ENCODE data around the gene CHD1L.

The CHD1L gene

DNA sequence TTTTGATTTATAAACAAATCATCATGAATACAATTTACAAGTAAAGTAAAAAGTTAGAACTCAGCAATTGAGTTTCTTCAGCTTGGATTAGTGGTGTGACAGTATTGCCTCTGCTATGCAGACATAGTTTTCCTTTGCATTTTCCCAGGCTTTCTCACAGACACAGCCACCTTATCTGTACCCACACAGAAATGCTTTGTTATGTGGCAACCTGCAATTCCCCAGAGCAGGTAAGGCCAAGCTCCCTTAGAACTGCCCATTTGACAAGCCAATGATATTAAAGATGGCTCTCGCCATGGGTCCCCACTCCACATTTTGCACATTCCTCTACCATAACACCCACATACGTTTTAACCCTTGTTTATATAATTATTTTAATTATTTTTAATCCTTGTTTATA is 31.5 kb upstream of the CHD1L start:
- no peaks in the 10 kb centered on the region for H3K79me2 ChIP-seq (ENCODE audit: insufficient read depth, low read depth)
- H3K36me3 ChIP-seq (ENCODE audit: insufficient read depth) = no peaks in the 10 kb centered on the region
- H2AFZ ChIP-seq (ENCODE audit: low read depth) = no peak overlapping the region
- H3K4me3 ChIP-seq (IDR thresholded peaks at IDR 0.05; ENCODE audit: insufficient read depth, low read depth, low read length) = no peak overlapping the region
- H3K9ac ChIP-seq = no peak overlapping the region
- H3K4me2 ChIP-seq = no peak overlapping the region
- TF ChIP-seq, protein P1, sequence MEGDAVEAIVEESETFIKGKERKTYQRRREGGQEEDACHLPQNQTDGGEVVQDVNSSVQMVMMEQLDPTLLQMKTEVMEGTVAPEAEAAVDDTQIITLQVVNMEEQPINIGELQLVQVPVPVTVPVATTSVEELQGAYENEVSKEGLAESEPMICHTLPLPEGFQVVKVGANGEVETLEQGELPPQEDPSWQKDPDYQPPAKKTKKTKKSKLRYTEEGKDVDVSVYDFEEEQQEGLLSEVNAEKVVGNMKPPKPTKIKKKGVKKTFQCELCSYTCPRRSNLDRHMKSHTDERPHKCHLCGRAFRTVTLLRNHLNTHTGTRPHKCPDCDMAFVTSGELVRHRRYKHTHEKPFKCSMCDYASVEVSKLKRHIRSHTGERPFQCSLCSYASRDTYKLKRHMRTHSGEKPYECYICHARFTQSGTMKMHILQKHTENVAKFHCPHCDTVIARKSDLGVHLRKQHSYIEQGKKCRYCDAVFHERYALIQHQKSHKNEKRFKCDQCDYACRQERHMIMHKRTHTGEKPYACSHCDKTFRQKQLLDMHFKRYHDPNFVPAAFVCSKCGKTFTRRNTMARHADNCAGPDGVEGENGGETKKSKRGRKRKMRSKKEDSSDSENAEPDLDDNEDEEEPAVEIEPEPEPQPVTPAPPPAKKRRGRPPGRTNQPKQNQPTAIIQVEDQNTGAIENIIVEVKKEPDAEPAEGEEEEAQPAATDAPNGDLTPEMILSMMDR (conservative IDR thresholded peaks at IDR 0.05; ENCODE audit: low read depth, low read length) = no peak
- no peaks in the 10 kb centered on the region for H4K20me1 ChIP-seq (ENCODE audit: insufficient read depth)
- H3K27ac ChIP-seq = no peak overlapping the region
- H3K4me1 ChIP-seq (ENCODE audit: low read depth, poor library complexity, severe bottlenecking) = no peaks in the 10 kb centered on the region
- no peaks in the 10 kb centered on the region for H3K27me3 ChIP-seq (ENCODE audit: insufficient read depth, low read depth)

DNA sequence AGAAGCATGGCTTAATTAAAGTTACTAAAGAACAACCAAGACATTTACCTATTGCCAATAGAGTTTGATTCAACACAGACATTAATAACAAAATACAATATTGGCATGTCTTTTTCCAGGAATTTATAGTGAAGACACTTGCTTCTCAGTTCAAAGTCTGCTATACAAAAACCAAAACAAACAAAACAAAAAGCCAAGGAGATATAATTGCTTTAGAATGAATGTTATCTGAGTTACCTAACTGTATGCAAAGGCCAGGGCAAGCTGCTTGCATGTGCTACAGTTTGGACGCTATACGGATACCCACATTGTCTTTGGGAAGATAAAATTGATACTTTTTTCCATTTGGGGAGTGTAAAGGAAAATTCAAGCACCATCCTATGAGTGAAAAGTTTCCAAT is 30.9 kb upstream of the CHD1L start:
- H3K9ac ChIP-seq = no peak overlapping the region
- no peaks in the 10 kb centered on the region for H3K79me2 ChIP-seq (ENCODE audit: insufficient read depth, low read depth)
- H3K4me1 ChIP-seq (ENCODE audit: low read depth, poor library complexity, severe bottlenecking) = no peaks in the 10 kb centered on the region
- H3K36me3 ChIP-seq (ENCODE audit: insufficient read depth) = no peaks in the 10 kb centered on the region
- no peak overlapping the region for H3K4me2 ChIP-seq
- H3K27ac ChIP-seq = no peak overlapping the region
- H3K4me3 ChIP-seq (IDR thresholded peaks at IDR 0.05; ENCODE audit: insufficient read depth, low read depth, low read length) = no peak overlapping the region
- H3K27me3 ChIP-seq (ENCODE audit: insufficient read depth, low read depth) = no peaks in the 10 kb centered on the region
- H4K20me1 ChIP-seq (ENCODE audit: insufficient read depth) = no peaks in the 10 kb centered on the region
- TF ChIP-seq, protein P1 (conservative IDR thresholded peaks at IDR 0.05; ENCODE audit: low read depth, low read length) = no peak
- H2AFZ ChIP-seq (ENCODE audit: low read depth) = no peak overlapping the region

DNA sequence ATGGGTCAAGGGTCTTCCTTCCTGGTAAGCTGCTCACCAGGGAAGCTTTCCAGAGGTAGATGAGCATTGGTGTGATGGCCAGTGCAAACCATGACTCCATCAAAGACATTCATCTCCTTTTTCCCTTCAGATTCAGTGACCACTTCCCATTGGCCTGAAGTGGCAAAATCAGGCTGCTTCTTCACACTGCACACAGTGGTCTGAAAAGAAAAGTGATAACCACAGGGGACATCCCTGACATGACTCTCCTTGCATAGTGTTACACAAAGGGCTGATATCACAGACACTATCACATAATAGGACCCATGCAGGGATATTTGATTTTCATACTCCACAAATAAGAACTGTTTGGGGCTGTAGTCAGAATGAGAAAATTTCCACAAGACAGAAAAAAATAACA is 29.2 kb upstream of the CHD1L start:
- H3K4me1 ChIP-seq (ENCODE audit: low read depth, poor library complexity, severe bottlenecking) = no peaks in the 10 kb centered on the region
- TF ChIP-seq, protein P1 (conservative IDR thresholded peaks at IDR 0.05; ENCODE audit: low read depth, low read length) = no peak
- H2AFZ ChIP-seq (ENCODE audit: low read depth) = no peak overlapping the region
- no peak overlapping the region for H3K4me2 ChIP-seq
- no peak overlapping the region for H3K4me3 ChIP-seq (IDR thresholded peaks at IDR 0.05; ENCODE audit: insufficient read depth, low read depth, low read length)
- no peaks in the 10 kb centered on the region for H4K20me1 ChIP-seq (ENCODE audit: insufficient read depth)
- no peak overlapping the region for H3K9ac ChIP-seq
- H3K27ac ChIP-seq = no peak overlapping the region
- H3K79me2 ChIP-seq (ENCODE audit: insufficient read depth, low read depth) = no peaks in the 10 kb centered on the region
- H3K36me3 ChIP-seq (ENCODE audit: insufficient read depth) = no peaks in the 10 kb centered on the region
- no peaks in the 10 kb centered on the region for H3K27me3 ChIP-seq (ENCODE audit: insufficient read depth, low read depth)

DNA sequence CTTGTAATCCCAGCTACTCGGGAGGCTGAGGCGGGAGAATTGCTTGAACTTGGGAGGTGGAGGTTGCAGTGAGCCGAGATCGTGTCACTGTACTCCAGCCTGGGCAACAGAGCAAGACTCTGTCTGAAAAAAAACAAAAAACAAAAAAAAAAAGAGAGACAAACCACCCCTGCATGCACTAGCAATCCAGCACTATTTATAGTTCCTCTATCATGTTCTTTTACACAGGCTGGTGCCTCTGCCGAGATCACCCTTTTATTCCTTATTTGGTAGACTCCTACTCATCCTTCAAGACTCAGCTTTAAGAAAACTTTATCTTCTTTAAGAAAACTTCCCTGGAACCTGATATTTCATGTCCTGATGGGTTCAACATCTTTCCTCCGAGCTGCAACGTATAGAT is 28.2 kb upstream of the CHD1L start:
- H3K4me1 ChIP-seq (ENCODE audit: low read depth, poor library complexity, severe bottlenecking) = no peaks in the 10 kb centered on the region
- H3K4me2 ChIP-seq = no peak overlapping the region
- no peak overlapping the region for H2AFZ ChIP-seq (ENCODE audit: low read depth)
- H4K20me1 ChIP-seq (ENCODE audit: insufficient read depth) = no peaks in the 10 kb centered on the region
- H3K9ac ChIP-seq = no peak overlapping the region
- no peaks in the 10 kb centered on the region for H3K79me2 ChIP-seq (ENCODE audit: insufficient read depth, low read depth)
- no peak overlapping the region for H3K27ac ChIP-seq
- H3K27me3 ChIP-seq (ENCODE audit: insufficient read depth, low read depth) = no peaks in the 10 kb centered on the region
- H3K4me3 ChIP-seq (IDR thresholded peaks at IDR 0.05; ENCODE audit: insufficient read depth, low read depth, low read length) = no peak overlapping the region
- TF ChIP-seq, protein P1 (conservative IDR thresholded peaks at IDR 0.05; ENCODE audit: low read depth, low read length) = no peak
- H3K36me3 ChIP-seq (ENCODE audit: insufficient read depth) = no peaks in the 10 kb centered on the region
